GM19328 (cell line): ENCODE results near the gene CAPZB.

Source experiments
- ATAC-seq: cut with Tn5 transposase; IDR thresholded peaks from one replicate; pipeline ENCODE4 v1.9.1; 2021; ENCODE audit warnings: mild to moderate bottlenecking, moderate library complexity; ENCODE audit not compliant: unreplicated experiment

The CAPZB gene

DNA sequence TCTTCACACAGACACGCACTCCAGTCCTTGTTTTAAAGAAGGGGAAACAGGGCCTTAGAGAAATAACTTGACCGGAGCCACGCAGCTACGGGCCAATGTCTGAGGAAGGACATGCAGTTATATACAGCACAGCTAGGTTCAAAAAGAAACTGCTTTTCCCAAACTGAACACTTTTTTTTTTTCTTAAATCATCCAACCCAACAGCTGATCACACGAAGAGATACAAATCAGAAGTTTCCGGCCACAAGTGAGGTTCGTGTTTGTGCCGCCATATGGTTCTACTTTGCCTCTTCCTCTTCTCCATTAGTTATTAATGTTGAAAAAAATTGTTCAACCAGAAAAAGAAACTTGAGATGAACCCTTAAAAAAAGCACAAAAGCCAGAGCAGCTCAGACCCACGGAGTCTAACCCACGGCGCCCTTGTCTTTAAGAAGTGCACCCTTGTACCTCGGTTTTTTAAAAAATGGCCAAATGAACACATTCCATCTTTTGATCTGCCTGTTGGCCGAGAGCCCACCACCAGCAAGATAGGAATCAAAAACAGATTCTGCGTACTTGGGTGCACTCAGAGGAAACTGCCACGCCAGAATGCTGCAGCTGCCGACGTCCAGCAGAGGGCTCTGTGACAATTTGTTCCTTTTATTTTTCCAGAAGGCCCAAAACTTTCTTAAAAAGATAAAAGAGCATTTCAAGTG is 94.3 kb downstream of the CAPZB start:
- ATAC-seq = no peak

DNA sequence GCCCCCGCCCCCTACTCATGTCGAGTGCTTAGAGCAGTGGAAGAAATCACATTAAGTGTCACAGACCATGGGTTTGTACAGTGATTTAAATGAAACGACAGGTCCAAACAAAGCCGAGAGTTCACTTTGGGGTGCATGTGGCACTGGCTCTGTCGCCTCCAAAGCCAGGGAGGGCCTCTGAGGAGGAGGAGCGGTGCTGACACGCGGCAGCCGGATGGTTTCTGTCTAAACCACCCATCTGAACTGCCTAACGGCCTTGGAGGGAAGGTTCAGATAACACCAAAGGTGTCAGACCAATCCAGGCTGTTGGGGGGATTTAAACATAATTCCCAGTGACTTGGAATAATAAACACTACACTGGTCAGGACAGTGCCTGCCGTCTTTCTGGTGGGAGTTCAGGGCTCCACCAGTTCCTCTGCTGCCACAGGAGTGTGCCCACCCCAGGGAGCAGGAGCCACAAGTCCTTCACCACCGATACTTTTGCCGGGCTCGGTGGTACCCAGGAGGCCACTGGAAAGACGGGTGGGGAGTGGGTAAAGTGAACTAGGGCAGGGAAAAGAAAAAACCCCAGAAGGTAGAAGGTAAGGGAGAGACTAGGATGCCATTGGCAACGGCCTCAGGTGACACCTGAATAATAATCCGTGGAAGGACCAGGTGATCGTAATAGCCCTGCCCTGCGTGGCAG is 95.0 kb downstream of the CAPZB start:
- no peak for ATAC-seq

- ATAC-seq = no peak
These were observed 96.4 kb downstream of the CAPZB start for GRCh38 chr1:19388980-19389379.

DNA sequence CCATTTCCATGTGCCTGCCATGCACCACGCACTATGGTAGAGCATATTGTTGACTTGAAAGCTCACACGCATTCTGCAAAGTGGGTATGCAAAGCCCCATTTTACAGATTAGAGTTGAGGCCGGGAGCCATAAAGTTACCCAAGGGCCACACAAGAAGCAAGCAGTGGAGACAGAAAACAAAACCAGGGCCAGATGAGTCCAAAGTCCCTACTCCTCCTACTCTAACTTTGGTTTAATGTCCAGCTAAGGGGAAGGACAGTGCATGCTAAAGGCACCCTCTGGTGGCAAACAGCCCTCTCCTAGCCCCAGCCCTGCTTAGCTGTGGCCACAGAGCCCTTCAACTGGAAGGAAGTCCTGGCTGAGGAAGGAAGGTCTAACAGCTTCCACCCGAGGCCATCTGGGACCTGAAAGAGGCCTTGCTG is 98.3 kb downstream of the CAPZB start:
- no peak for ATAC-seq

DNA sequence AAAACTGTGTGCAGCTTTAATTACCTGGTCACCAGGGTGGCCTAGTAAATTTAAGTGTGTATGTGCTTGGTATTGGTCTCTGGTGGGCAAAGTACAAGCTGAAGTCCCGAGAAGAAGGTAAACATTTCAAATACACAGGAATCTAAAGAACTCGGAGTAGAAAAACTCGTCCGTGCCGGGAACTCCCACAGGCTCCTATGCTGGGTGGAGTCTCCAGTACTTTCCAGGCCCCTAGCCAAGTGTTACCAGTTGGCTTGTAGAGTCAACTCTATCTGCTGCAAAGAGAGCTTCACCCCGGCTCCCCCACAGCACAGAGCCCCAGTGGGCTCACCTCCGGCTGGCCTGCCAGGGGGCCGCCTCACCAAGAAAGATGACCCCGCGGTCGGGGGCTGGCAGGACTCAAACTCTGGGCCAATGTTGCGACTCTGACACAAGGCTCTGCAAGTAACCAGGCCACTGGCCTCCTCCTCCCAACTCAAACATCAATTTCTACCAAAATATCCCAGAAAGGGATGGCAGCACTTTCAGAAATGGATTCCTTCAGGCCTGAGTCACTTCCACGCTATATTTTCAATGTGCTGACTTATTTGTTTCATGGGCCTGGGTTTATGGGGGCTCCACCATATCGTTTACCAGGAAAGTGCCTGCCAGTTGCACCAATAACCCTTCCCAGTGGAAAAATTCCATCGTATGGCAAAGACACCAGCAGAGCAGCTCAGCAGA is 99.3 kb downstream of the CAPZB start:
- ATAC-seq = no peak

- no peak for ATAC-seq
These were observed 100.1 kb downstream of the CAPZB start for GRCh38 chr1:19385221-19385620.

DNA sequence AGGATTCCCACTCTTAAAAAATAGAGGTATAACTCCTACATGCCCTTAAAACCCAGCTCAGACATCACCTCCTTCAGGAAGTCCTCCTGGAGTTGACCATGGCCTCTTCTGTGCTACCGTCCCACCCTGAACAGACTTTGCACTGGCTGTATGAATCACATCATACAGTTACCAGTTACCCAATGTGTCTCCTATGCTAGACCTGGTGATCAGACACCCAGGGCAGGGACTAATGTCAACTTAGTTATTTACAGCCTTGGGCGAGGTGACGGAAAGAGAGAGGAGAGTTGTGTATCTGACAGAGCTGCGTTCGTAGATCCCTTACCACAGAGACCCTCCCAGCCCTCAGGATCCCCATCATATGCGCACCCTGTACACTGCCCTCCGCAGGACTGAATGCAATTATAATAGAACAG is 100.6 kb downstream of the CAPZB start:
- no peak for ATAC-seq

DNA sequence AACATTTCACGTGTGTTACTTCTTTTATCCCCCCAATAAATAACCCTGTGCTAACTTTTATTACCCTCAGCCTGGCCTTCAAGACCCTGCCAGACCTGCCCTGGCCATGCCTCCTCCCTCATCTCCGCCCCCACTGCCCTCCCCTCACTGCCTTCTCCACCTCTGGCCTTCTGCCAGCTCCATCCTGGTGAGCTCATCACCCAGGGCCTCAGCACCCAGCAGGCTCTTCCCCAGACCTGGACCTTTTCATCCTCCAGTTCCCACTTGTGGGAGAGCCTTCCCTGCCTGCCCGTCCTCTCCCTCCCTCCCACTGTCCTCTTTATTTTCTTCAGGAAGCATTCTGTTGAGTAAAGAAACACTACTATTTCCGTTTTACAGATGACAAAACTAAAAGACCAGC is 101.2 kb downstream of the CAPZB start:
- ATAC-seq = no peak

DNA sequence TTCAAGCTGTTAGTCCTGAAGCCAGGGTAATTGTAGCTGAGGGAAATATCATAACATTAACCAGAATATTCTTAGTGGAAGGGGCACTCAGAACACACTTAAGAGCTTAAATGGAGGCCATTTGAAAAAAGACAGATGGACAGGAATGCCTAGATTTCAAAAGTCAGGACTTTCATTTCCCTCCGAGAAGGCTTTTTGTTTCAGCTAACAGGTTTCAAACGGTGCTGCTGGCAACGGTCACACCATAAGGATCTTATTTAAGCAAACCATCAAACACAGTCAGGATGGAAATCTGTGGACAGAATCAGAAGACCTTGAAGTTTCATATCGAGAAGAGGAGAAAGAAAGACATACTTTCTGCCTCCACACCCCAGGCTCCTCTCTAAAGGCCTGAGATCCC is 103.1 kb downstream of the CAPZB start:
- no peak for ATAC-seq

DNA sequence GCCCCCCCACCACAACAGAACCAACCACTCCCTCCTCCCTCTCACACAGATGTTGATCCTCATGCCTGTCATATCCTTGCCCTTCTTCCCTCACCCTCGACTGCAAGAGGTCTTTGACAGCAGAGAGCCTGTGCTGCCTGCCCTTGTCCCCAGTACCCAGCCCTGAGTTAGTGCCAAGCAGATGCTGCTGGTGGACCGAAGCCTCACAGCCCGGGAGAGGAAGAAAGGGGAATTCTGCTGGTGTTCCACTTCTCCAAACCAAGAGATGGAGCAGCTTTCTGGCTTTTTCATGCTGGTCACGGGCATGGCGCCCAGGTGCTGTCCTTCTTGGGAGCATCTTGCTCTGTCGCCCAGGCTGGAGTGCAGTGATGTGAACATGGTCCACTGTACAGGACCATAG is 104.1 kb downstream of the CAPZB start:
- ATAC-seq = no peak

- no peak for ATAC-seq
These were observed 107.3 kb downstream of the CAPZB start for GRCh38 chr1:19377812-19378718.

DNA sequence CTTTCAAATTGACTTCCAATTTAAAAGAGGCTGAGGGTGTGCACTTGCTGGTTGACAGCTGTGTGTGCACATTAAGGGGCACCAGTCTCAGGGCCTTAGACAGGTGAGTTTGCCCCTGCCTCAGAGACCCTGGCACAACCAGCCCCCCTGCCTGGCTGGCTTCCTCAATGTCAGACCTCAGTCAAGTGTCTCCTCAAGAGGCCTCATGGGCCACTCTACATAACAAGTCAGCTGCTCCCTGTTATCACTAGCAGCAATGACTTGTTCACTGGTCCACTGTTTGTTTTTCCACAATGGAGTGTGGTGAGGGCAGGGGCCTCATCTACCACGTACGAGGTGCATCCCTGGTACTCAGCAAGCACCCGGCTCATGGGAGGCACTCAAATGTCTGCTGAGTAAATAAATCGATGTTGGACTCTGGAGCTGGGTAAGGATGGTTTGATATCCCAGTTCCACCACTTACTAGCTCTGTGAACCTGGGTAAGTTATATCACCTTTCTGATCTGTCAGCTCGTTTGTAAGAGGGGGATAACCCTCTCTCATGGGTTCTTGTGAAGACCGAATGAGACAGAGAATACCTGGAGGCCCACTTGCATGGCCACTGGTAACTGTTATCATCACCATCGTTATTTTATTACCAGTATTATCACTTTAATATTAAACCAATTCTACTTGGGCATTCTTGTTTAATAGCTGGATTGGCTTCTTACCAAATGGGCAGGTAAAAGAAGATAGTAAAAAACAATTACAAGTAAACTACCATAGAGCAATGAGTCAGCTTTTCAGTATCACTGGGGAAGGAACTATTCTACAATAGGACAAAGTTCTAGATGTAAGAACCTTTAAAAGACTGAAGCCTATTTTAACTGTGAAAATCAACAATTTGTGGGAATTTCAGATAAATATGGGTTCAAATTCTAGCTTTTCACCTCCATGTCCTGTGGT is 108.6 kb downstream of the CAPZB start:
- no peak for ATAC-seq

GRCh38 chr1:19375631-19376400 is 109.5 kb downstream of the CAPZB start:
- no peak for ATAC-seq

- ATAC-seq = no peak
These were observed 110.4 kb downstream of the CAPZB start for GRCh38 chr1:19374926-19375325.

DNA sequence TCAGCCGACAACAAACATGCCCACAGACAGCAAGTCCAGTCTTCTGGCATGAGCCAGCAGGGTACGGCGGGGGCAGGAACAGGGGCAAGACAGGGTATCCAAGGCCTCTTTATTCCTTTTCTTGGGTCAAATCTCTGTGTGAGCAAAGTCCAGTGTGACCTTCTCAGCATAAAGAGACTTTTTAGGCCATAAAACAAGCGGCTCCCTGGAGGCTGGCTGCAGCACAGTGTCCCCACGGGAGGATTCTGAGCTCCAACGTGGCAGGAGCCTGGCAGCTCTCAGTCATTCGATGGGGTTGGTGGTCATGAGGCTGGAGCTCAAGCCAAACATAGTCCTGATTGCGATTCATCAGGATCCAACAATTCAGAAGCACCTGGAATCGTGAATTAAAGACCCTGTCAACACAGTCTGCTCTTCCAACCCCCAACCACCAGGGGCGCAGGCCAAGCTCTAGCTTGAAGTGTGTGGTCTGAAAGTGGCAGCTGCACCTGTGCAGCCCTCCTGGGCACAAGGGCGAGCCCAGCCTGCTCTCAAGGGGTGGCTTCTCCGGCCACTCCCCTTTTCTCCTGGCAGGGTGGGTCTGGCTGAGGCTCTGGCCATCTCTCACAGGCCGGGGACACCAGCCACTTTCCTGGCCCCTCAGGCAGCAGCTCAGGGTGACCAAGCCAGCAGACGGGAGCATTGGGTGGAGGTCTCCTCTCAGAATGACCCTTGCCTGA is 111.1 kb downstream of the CAPZB start:
- ATAC-seq = no peak

DNA sequence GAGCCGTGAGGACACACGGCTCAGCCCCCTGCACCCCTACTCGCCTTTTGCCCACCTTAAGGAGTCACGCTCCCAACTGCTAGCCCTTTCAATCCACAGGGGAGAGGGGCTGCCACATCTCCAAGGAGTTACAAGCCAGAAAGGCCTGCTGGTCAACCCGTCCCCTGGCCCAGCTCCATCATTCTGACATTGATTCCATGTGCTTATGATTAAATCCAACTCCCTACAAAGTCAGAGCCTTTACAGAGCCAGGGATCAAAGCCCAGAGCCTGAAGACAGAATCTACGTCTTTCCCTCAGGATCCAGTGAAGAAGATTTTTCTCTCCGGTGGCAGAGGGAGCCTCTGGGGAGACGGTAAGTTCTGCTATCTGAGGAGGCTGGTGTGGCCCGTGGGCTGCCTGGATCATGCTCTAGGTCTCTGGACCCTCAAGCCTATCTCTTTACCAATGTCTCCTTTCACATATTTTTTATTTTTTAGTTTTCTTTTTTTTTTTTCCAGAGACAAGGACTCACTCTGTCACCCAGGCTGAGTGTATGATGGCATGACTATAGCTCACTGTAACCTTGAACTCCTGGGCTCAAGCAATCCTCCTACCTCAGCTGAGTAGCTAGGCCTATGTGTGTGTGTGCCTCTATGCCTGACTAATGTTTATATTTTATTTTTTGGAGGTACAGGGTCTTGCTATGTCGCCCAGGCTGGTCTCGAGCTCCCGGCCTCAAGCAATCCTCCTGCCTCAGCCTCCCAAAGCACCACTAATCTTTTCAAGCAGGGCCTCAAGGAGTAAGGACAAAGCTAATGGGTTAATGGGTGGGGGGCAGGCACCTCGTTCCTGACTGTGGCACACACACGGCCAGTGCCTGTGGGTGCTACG is 111.9 kb downstream of the CAPZB start:
- ATAC-seq = no peak

- ATAC-seq = no peak
These were observed 112.7 kb downstream of the CAPZB start for GRCh38 chr1:19372602-19373001.

DNA sequence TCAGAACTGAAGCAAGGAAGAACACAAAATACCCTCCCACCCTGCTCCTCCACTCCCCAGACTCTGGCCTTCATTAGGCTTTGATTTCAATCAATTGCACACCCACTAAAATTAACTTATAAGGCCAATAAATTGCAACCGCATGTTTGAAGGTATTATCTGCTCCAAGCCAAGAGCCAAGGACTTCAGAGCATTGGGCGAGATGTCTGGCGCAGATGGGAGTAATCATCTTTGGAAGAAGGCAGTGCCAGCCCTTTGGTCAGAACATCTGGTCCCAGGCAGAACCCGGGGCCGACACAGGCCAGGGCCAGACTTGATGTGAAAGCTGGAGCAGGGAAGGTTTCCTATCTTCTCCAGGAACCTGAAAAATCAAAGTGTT is 113.2 kb downstream of the CAPZB start:
- no peak for ATAC-seq
